ENCODE results near the gene RHOBTB3. TPM values are rescaled to one million over a fixed set of nuclear protein-coding genes. Genes with fewer than 3 reads are reported as not detected.

Gene RHOBTB3
- total RNA-seq, 4 donors from 2014 or later = 58.7 to 85.7 (median 68.0) TPM

DNA sequence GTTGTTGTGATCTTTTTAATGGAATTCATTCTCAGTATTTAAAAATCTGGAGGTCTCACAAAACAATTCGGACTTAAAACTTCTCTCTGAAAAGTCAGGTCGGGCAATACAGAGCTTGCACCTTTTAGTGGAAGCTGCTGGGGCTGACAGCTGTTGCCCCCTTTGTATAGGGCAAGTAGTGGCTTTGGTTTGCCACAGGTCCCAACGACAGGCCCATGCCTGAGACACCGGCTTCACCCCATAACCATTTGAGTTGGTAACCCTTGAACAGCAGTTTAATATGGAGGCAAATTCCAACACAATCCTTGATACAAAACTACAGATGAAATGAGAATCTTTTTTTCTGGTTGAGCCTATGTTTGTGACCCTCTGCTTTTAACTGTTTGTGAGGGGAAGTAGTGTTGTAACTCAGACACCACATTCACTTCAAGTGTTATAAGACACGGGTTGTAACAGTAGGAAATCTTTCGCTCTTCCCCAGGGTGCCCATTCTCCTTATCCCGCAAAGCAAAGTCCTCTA, 92.1 kb downstream of the RHOBTB3 start:
- DNase-seq = no peak
- peak overlapping the region; percentile 81 to 92 (median 83) for H3K27ac ChIP-seq
- H3K4me3 ChIP-seq (replicated peaks in 1 of 3) = peak overlapping the region in 1 of 3 donors; percentile 40
- H3K4me1 ChIP-seq = peaks cover 16 to 31% of the 10 kb centered on the region in 2 donors
- H3K9me3 ChIP-seq = no peaks in the 10 kb centered on the region
- TF ChIP-seq, protein P1, sequence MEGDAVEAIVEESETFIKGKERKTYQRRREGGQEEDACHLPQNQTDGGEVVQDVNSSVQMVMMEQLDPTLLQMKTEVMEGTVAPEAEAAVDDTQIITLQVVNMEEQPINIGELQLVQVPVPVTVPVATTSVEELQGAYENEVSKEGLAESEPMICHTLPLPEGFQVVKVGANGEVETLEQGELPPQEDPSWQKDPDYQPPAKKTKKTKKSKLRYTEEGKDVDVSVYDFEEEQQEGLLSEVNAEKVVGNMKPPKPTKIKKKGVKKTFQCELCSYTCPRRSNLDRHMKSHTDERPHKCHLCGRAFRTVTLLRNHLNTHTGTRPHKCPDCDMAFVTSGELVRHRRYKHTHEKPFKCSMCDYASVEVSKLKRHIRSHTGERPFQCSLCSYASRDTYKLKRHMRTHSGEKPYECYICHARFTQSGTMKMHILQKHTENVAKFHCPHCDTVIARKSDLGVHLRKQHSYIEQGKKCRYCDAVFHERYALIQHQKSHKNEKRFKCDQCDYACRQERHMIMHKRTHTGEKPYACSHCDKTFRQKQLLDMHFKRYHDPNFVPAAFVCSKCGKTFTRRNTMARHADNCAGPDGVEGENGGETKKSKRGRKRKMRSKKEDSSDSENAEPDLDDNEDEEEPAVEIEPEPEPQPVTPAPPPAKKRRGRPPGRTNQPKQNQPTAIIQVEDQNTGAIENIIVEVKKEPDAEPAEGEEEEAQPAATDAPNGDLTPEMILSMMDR (IDR thresholded peaks at IDR 0.05) = no peak
- no peak for TF ChIP-seq POLR2A (IDR thresholded peaks at IDR 0.05)
- no peaks in the 10 kb centered on the region for H3K27me3 ChIP-seq
- WGBS, 2 donors = 53 to 67% methylated on average over 7 of the region's 7 CpGs
- intact Hi-C loops (cut with DNase I) = no loop called here
- no peaks in the 10 kb centered on the region for H3K36me3 ChIP-seq

DNA sequence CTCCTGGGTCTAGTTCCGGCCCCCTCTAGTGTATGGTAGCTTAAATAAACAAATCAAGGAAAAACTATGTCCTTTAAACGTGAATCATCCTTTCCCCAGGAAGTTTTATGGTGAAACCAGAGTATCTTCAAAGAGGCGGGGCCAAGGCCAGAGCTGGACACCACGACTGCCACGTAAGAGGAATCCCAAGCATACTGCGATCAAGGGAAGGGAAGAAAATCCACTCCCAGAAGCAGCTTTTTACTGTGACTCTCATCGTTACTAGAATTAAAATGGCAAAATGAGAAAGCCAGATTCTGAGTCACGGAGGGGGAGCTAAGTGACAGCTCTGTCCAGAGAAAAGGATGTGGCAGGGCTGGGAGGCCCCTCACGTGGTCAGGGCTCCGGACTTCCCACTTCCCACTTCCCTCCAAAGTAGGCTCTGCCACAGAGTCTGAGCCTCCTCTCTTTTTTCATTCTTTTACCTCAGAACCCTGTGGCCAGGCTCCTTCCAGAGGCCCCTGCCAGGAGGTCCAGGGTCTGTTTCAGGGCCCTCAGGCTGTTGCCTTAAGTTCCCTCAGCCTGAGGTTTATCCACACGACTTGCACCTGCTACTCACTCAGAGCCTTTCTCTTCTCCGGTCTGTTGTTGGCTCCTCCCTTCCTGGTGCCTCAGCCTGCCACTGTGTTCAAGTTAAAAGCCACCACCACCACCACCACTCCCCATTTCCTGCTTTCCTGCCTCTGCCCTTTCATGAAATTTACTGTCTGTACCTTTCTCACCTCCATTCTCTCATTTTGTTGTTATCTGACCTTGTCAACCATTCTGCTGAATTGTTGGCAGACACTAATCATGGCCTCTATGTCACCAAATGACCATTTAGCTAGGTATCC, 92.8 kb downstream of the RHOBTB3 start:
- peaks cover 11 to 26% of the 10 kb centered on the region in 2 donors for H3K4me1 ChIP-seq
- intact Hi-C loops (cut with DNase I) = no loop called here
- H3K9me3 ChIP-seq = no peaks in the 10 kb centered on the region
- TF ChIP-seq, protein P1 (IDR thresholded peaks at IDR 0.05) = no peak
- no peak for TF ChIP-seq POLR2A (IDR thresholded peaks at IDR 0.05)
- H3K4me3 ChIP-seq (replicated peaks in 1 of 3) = no peak overlapping the region
- H3K36me3 ChIP-seq = no peaks in the 10 kb centered on the region
- peak overlapping the region; percentile 81 to 92 (median 83) for H3K27ac ChIP-seq
- H3K27me3 ChIP-seq = no peaks in the 10 kb centered on the region
- 57 to 60% methylated on average over 12 of the region's 12 CpGs for WGBS, 2 donors
- peak in 1 of 2 donors; percentile 34 for DNase-seq

DNA sequence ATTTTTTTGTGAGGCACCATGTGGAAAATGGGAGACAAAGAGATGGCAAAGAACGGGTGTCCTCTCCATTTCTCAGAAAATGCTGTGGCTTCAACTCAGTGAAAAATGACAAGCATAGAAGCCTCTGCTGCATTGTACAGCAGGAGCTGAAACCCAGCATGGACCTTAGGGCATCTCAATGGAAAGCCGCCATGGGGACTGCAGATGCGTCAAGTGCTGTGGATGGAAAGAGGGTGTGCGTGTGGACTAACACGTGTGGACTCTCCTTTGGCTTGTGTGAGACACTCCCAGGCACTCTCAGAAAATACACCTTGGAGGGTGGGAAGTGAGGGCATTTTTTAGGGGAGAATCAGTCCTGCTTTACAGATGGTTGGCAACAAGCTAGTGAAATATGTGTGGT, 93.6 kb downstream of the RHOBTB3 start:
- DNase-seq = no peak
- Histone ChIP-seq H3K27me3 (no peaks in the 10 kb centered on the region), H3K9me3 (no peaks in the 10 kb centered on the region), H3K27ac (peak overlapping the region in 2 of 3 donors; percentile 83 to 92), H3K4me1 (peaks cover 11 to 26% of the 10 kb centered on the region in 2 donors), H3K4me3 (replicated peaks in 1 of 3) (no peak overlapping the region), H3K36me3 (no peaks in the 10 kb centered on the region)
- intact Hi-C loops (cut with DNase I) = no loop called here
- no peak for TF ChIP-seq POLR2A (IDR thresholded peaks at IDR 0.05)
- TF ChIP-seq, protein P1 (IDR thresholded peaks at IDR 0.05) = no peak
- WGBS, 2 donors = 92 to 95% methylated on average over 5 of the region's 5 CpGs

DNA sequence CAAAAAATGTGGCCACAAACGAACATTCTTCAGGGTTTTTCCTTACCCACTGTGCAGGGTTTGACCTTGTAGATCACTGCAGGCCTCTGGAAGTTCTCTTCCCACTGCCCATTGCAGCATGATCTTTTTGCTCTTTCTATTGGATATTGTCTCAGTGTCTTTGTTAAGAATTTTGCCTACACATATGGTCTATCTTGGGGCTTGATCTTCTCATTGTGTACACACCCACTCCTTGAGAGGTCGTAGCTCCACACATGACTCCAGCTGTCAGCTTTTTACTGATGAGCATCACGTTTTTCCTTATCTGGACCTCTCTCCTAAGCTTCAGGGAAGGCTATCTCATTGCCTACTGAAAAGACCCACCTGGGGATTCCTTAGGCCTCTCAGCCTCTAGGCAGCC, 94.4 kb downstream of the RHOBTB3 start:
- no peaks in the 10 kb centered on the region for H3K27me3 ChIP-seq
- H3K4me3 ChIP-seq (replicated peaks in 1 of 3) = no peak overlapping the region
- 79 to 84% methylated on average over 3 of the region's 3 CpGs for WGBS, 2 donors
- H3K36me3 ChIP-seq = no peaks in the 10 kb centered on the region
- intact Hi-C loops (cut with DNase I) = no loop called here
- DNase-seq = no peak
- H3K27ac ChIP-seq = no peak overlapping the region
- no peaks in the 10 kb centered on the region for H3K9me3 ChIP-seq
- H3K4me1 ChIP-seq = peaks cover 11 to 26% of the 10 kb centered on the region in 2 donors
- no peak for TF ChIP-seq POLR2A (IDR thresholded peaks at IDR 0.05)
- TF ChIP-seq, protein P1 (IDR thresholded peaks at IDR 0.05) = no peak

Measured in thyroid gland (tissue), 4 donors.